Measurements from ENCODE around the gene PKN2. TPM values are rescaled to one million over a fixed set of nuclear protein-coding genes. Genes with fewer than 3 reads are reported as not detected.

The PKN2 gene
- total RNA-seq, 1 donor from 2014 or later, result 37.5 TPM

- no peak overlapping the region for H3K27ac ChIP-seq (ENCODE audit: low read depth, low read length)
- H3K4me3 Mint-ChIP-seq (ENCODE audit: unreplicated experiment), result no peak overlapping the region
- H3K27me3 Mint-ChIP-seq (ENCODE audit: low read depth, unreplicated experiment), result no peaks in the 10 kb centered on the region
- H3K27ac Mint-ChIP-seq (ENCODE audit: unreplicated experiment), result no peak overlapping the region
- H3K4me1 Mint-ChIP-seq (ENCODE audit: low read depth, unreplicated experiment), result no peaks in the 10 kb centered on the region
- DNase-seq (ENCODE audit: low read depth) (no peak), FAIRE-seq (no peak)
- H3K4me2 ChIP-seq (ENCODE audit: low read length), result no peak overlapping the region
- no peaks in the 10 kb centered on the region for H3K9me3 ChIP-seq (ENCODE audit: insufficient read depth, low read depth, low read length)
- no peak overlapping the region for H3K4me3 ChIP-seq (ENCODE audit: insufficient read depth, low read depth, low read length)
- TF ChIP-seq CTCF (IDR thresholded peaks at IDR 0.05; ENCODE audit: insufficient read depth, low read depth, low read length) (no peak), EZH2 (IDR thresholded peaks at IDR 0.05; ENCODE audit: insufficient read depth, low read length) (no peak)
- no peak overlapping the region for H2AFZ ChIP-seq (ENCODE audit: low read depth, low read length)
- H3K4me1 ChIP-seq (ENCODE audit: insufficient read depth, low read length), result no peaks in the 10 kb centered on the region
- H3K79me2 ChIP-seq (ENCODE audit: insufficient read depth, low read length), result no peaks in the 10 kb centered on the region
- peaks cover 13% of the 10 kb centered on the region for H3K36me3 Mint-ChIP-seq (ENCODE audit: low read depth, unreplicated experiment)
- H3K9me3 Mint-ChIP-seq (ENCODE audit: unreplicated experiment), result no peaks in the 10 kb centered on the region
- H3K36me3 ChIP-seq (ENCODE audit: insufficient read depth, low read length), result peaks cover 3% of the 10 kb centered on the region
- no peak overlapping the region for H3K9ac ChIP-seq (ENCODE audit: low read length)
- H3K27me3 ChIP-seq (ENCODE audit: insufficient read depth, low read length), result no peaks in the 10 kb centered on the region
- H4K20me1 ChIP-seq (ENCODE audit: insufficient read depth, low read length), result no peaks in the 10 kb centered on the region
These were observed 99.1 kb downstream of the PKN2 start for GRCh38 chr1:88783145-88783544.

DNA sequence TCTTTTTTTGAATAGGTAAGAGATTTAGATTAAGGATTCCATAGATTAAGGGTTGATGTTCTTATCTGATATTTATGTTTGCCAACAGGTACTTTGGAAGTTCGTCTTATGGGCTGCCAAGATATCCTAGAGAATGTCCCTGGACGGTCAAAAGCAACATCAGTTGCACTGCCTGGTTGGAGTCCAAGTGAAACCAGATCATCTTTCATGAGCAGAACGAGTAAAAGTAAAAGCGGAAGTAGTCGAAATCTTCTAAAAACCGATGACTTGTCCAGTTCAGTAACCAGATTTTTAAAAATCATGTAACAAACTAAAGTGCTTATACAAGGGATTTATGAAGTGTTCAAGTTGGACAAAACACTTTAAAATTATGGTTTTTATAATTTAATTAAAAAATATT is 100.5 kb downstream of the PKN2 start:
- peaks cover 3% of the 10 kb centered on the region for H3K36me3 ChIP-seq (ENCODE audit: insufficient read depth, low read length)
- peaks cover 8% of the 10 kb centered on the region for H3K36me3 Mint-ChIP-seq (ENCODE audit: low read depth, unreplicated experiment)

More for the DNA sequence above, 100.5 kb downstream of the PKN2 start:
- Histone ChIP-seq H3K9ac (ENCODE audit: low read length) (no peak overlapping the region), H2AFZ (ENCODE audit: low read depth, low read length) (no peak overlapping the region), H3K4me1 (ENCODE audit: insufficient read depth, low read length) (no peaks in the 10 kb centered on the region), H3K79me2 (ENCODE audit: insufficient read depth, low read length) (no peaks in the 10 kb centered on the region), H4K20me1 (ENCODE audit: insufficient read depth, low read length) (no peaks in the 10 kb centered on the region), H3K4me2 (ENCODE audit: low read length) (no peak overlapping the region), H3K27me3 (ENCODE audit: insufficient read depth, low read length) (no peaks in the 10 kb centered on the region), H3K27ac (ENCODE audit: low read depth, low read length) (no peak overlapping the region), H3K9me3 (ENCODE audit: insufficient read depth, low read depth, low read length) (no peaks in the 10 kb centered on the region), H3K4me3 (ENCODE audit: insufficient read depth, low read depth, low read length) (no peak overlapping the region)
- no peaks in the 10 kb centered on the region for H3K9me3 Mint-ChIP-seq (ENCODE audit: unreplicated experiment)
- TF ChIP-seq CTCF (IDR thresholded peaks at IDR 0.05; ENCODE audit: insufficient read depth, low read depth, low read length) (no peak), EZH2 (IDR thresholded peaks at IDR 0.05; ENCODE audit: insufficient read depth, low read length) (no peak)
- FAIRE-seq (no peak), DNase-seq (ENCODE audit: low read depth) (no peak)
- no peaks in the 10 kb centered on the region for H3K4me1 Mint-ChIP-seq (ENCODE audit: low read depth, unreplicated experiment)
- H3K27ac Mint-ChIP-seq (ENCODE audit: unreplicated experiment), result no peak overlapping the region
- no peak overlapping the region for H3K4me3 Mint-ChIP-seq (ENCODE audit: unreplicated experiment)
- no peaks in the 10 kb centered on the region for H3K27me3 Mint-ChIP-seq (ENCODE audit: low read depth, unreplicated experiment)

Measured in astrocyte (in vitro differentiated cells and primary cell).